ENCODE results near the gene ZBTB7C. TPM values are rescaled to one million over a fixed set of nuclear protein-coding genes. Genes with fewer than 3 reads are reported as not detected.

Gene ZBTB7C
- total and polyA plus RNA-seq, 2 of the 4 experiments (the other 2 are of a cell fraction), result not detected

DNA sequence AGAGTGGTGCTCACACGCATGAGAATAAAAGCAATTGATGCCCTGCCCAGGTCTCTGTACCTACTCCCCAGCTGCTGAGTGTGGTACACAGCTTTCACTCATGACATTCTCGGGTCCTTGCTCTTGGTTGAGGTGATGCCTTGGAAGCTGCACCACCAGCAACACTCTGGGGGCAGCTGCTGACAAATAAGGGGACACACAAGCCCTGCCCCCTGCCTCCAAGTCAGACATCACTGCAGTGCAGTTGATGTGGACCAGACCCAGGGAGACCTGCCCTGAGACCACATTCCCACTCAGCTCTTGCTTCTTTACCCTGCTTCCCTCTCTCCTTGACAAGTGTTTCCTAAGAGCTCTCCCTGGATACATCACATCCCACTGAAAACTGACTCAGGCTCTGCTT is 225.6 kb downstream of the ZBTB7C start:
- DNase-seq, result no peak
- Histone ChIP-seq H4K5ac (ENCODE audit: low read depth, low read length) (no peak overlapping the region), H4K8ac (ENCODE audit: low read depth in 2 of 2, low read length in 2 of 2) (no peak overlapping the region), H3K9ac (ENCODE audit: low read depth, low read length) (no peak overlapping the region), H3K27ac (ENCODE audit: insufficient read depth, low read length) (no peak overlapping the region), H3K9me1 (ENCODE audit: insufficient read depth, low read length) (no peaks in the 10 kb centered on the region), H2BK120ac (ENCODE audit: low read depth, low read length) (no peak overlapping the region), H3K4ac (ENCODE audit: low read depth, low read length) (no peak overlapping the region), H3K9me3 (ENCODE audit: control insufficient read depth, insufficient read depth, low read length) (no peaks in the 10 kb centered on the region), H3K18ac (ENCODE audit: low read depth, low read length) (no peak overlapping the region), H4K91ac (ENCODE audit: insufficient read depth, low read depth, low read length) (no peak overlapping the region), H2AK9ac (replicated peaks; ENCODE audit: low read depth, low read length, poor library complexity) (no peak overlapping the region), H3K4me1 (ENCODE audit: control insufficient read depth, insufficient read depth, low read length) (no peaks in the 10 kb centered on the region), H2BK20ac (ENCODE audit: low read depth, low read length) (no peak overlapping the region), H3K36me3 (ENCODE audit: control insufficient read depth, insufficient read depth, low read length) (no peaks in the 10 kb centered on the region), H3K27me3 (ENCODE audit: control insufficient read depth, insufficient read depth, low read length) (peaks cover 15% of the 10 kb centered on the region), H2BK5ac (ENCODE audit: low read depth, low read length, poor library complexity, severe bottlenecking) (no peak overlapping the region), H4K20me1 (ENCODE audit: insufficient read depth, low read length) (no peaks in the 10 kb centered on the region), H2BK15ac (ENCODE audit: low read depth, low read length) (no peak overlapping the region), H3K79me1 (ENCODE audit: low read depth in 1 of 2, low read length in 2 of 2) (no peaks in the 10 kb centered on the region), H3K23ac (ENCODE audit: low read depth, low read length) (no peak overlapping the region), H2AFZ (replicated peaks; ENCODE audit: low read length, poor library complexity) (no peak overlapping the region), H3K14ac (replicated peaks; ENCODE audit: low read depth, low read length) (no peak overlapping the region), H2AK5ac (ENCODE audit: low read depth, low read length) (no peak overlapping the region), H3K4me2 (ENCODE audit: low read depth, low read length) (no peak overlapping the region), H3K4me3 (ENCODE audit: insufficient read depth, low read depth, low read length) (no peak overlapping the region), H3K56ac (ENCODE audit: extremely low read depth, insufficient read depth, low read length) (no peak overlapping the region)
- intact Hi-C loops (cut with micrococcal nuclease), result no loop called here
- no peak for ATAC-seq (ENCODE audit: low read depth)
- in situ Hi-C loops (cut with MboI; ENCODE audit: low sequenced_read_pairs), result no loop called here
- WGBS, 2 experiments (ENCODE audit: extremely low coverage in 2 of 2, insufficient read length in 1 of 2), result no CpG with 5 or more reads among the region's 2 CpGs
- CTCF ChIA-PET, result no interaction called here
- BruUV-seq (replicated peaks), result no TSS peak
- TF ChIP-seq MAZ (IDR thresholded peaks at IDR 0.05; ENCODE audit: borderline replicate concordance, low read depth, low read length) (no peak), MAFK (IDR thresholded peaks at IDR 0.05; ENCODE audit: low read depth, low read length) (no peak), CHD1 (IDR thresholded peaks at IDR 0.05; ENCODE audit: low read depth, low read length) (no peak), BHLHE40 (IDR thresholded peaks at IDR 0.05; ENCODE audit: low read depth, low read length) (no peak), RAD21 (IDR thresholded peaks at IDR 0.05; ENCODE audit: low read length) (no peak), NFE2L2 (IDR thresholded peaks at IDR 0.05; ENCODE audit: low read depth, low read length) (no peak), RFX5 (IDR thresholded peaks at IDR 0.05; ENCODE audit: low read depth, low read length) (no peak), POLR2A (IDR thresholded peaks at IDR 0.05; ENCODE audit: low read depth, low read length) (no peak), FOS (IDR thresholded peaks at IDR 0.05; ENCODE audit: low read depth, low read length) (no peak), MXI1 (IDR thresholded peaks at IDR 0.05; ENCODE audit: borderline replicate concordance, low read depth, low read length) (no peak), CEBPB (IDR thresholded peaks at IDR 0.05; ENCODE audit: low read depth, low read length) (no peak), RCOR1 (IDR thresholded peaks at IDR 0.05; ENCODE audit: insufficient replicate concordance, low read length) (no peak)
- TF ChIP-seq, protein P1, sequence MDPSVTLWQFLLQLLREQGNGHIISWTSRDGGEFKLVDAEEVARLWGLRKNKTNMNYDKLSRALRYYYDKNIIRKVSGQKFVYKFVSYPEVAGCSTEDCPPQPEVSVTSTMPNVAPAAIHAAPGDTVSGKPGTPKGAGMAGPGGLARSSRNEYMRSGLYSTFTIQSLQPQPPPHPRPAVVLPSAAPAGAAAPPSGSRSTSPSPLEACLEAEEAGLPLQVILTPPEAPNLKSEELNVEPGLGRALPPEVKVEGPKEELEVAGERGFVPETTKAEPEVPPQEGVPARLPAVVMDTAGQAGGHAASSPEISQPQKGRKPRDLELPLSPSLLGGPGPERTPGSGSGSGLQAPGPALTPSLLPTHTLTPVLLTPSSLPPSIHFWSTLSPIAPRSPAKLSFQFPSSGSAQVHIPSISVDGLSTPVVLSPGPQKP (IDR thresholded peaks at IDR 0.05; ENCODE audit: borderline replicate concordance, low read depth, low read length), result no peak
- TF ChIP-seq, protein P2, sequence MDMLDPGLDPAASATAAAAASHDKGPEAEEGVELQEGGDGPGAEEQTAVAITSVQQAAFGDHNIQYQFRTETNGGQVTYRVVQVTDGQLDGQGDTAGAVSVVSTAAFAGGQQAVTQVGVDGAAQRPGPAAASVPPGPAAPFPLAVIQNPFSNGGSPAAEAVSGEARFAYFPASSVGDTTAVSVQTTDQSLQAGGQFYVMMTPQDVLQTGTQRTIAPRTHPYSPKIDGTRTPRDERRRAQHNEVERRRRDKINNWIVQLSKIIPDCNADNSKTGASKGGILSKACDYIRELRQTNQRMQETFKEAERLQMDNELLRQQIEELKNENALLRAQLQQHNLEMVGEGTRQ (IDR thresholded peaks at IDR 0.05; ENCODE audit: low read depth, low read length), result no peak
- TF ChIP-seq, protein P3, sequence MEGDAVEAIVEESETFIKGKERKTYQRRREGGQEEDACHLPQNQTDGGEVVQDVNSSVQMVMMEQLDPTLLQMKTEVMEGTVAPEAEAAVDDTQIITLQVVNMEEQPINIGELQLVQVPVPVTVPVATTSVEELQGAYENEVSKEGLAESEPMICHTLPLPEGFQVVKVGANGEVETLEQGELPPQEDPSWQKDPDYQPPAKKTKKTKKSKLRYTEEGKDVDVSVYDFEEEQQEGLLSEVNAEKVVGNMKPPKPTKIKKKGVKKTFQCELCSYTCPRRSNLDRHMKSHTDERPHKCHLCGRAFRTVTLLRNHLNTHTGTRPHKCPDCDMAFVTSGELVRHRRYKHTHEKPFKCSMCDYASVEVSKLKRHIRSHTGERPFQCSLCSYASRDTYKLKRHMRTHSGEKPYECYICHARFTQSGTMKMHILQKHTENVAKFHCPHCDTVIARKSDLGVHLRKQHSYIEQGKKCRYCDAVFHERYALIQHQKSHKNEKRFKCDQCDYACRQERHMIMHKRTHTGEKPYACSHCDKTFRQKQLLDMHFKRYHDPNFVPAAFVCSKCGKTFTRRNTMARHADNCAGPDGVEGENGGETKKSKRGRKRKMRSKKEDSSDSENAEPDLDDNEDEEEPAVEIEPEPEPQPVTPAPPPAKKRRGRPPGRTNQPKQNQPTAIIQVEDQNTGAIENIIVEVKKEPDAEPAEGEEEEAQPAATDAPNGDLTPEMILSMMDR (conservative IDR thresholded peaks at IDR 0.05; ENCODE audit: low read depth, low read length), result no peak
- dilution Hi-C loops (cut with HindIII; ENCODE audit: low sequenced_read_pairs, unreplicated experiment), result no loop called here
- POLR2A ChIA-PET (ENCODE audit: unreplicated experiment), result no interaction called here
